Measurements from ENCODE around the gene GABRR1.

The GABRR1 gene

DNA sequence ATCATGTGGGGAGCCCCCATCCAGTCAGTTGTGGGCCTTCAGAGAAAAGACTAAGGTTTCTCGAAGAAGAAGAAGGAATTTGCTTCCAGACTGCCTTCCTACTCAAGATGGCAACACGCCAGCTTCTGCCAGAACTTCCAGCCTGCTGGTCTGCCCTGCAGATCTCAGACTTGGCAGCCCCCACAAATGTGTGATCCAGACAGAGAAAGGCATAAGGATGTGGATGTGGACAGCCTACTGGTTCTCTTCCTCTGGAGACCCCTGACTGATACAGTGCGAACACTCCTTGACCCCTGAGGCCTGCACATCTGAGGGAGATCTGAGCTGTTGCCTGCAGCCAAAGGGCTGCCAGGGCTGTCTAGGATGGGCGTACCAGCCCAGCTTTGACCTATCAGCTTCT is 8.6 kb downstream of the GABRR1 start:
- no peak for ATAC-seq
- TF ChIP-seq TOX (CRISPR knock-in tag; IDR thresholded peaks at IDR 0.05; ENCODE audit: borderline replicate concordance), result no peak
- no peak for TF ChIP-seq POU6F1 (CRISPR knock-in tag; IDR thresholded peaks at IDR 0.05; ENCODE audit: borderline replicate concordance, low read depth)
- no peak for TF ChIP-seq ZFP30 (CRISPR knock-in tag; IDR thresholded peaks at IDR 0.05)

GRCh38 chr6:89205819-89206218 is 11.3 kb downstream of the GABRR1 start:
- no peak for ATAC-seq
- TF ChIP-seq, protein P1, sequence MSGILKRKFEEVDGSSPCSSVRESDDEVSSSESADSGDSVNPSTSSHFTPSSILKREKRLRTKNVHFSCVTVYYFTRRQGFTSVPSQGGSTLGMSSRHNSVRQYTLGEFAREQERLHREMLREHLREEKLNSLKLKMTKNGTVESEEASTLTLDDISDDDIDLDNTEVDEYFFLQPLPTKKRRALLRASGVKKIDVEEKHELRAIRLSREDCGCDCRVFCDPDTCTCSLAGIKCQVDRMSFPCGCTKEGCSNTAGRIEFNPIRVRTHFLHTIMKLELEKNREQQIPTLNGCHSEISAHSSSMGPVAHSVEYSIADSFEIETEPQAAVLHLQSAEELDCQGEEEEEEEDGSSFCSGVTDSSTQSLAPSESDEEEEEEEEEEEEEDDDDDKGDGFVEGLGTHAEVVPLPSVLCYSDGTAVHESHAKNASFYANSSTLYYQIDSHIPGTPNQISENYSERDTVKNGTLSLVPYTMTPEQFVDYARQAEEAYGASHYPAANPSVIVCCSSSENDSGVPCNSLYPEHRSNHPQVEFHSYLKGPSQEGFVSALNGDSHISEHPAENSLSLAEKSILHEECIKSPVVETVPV (CRISPR knock-in tag; IDR thresholded peaks at IDR 0.05), result no peak
- TF ChIP-seq CREB5 (CRISPR knock-in tag; IDR thresholded peaks at IDR 0.05; ENCODE audit: low read depth), result no peak
- TF ChIP-seq GLIS3 (CRISPR knock-in tag; IDR thresholded peaks at IDR 0.05), result no peak
- TF ChIP-seq BACH2 (CRISPR knock-in tag; IDR thresholded peaks at IDR 0.05; ENCODE audit: borderline replicate concordance), result no peak
- no peak for TF ChIP-seq ZNF565 (CRISPR knock-in tag; conservative IDR thresholded peaks at IDR 0.05; ENCODE audit: low read depth)

- ATAC-seq, result no peak
- no peak for TF ChIP-seq TCF4 (CRISPR knock-in tag; IDR thresholded peaks at IDR 0.05; ENCODE audit: borderline replicate concordance)
- TF ChIP-seq ESRRG (CRISPR knock-in tag; IDR thresholded peaks at IDR 0.05), result no peak
- no peak for TF ChIP-seq BACH2 (CRISPR knock-in tag; IDR thresholded peaks at IDR 0.05; ENCODE audit: borderline replicate concordance)
- TF ChIP-seq ZNF565 (CRISPR knock-in tag; conservative IDR thresholded peaks at IDR 0.05; ENCODE audit: low read depth), result no peak
- no peak for TF ChIP-seq ISL1 (CRISPR knock-in tag; IDR thresholded peaks at IDR 0.05)
- no peak for TF ChIP-seq ZNF70 (CRISPR knock-in tag; IDR thresholded peaks at IDR 0.05)
- TF ChIP-seq POU6F1 (CRISPR knock-in tag; IDR thresholded peaks at IDR 0.05; ENCODE audit: borderline replicate concordance, low read depth), result no peak
- no peak for TF ChIP-seq CREB5 (CRISPR knock-in tag; IDR thresholded peaks at IDR 0.05; ENCODE audit: low read depth)
- TF ChIP-seq ARNTL (CRISPR knock-in tag; IDR thresholded peaks at IDR 0.05; ENCODE audit: borderline replicate concordance, low read depth), result no peak
- TF ChIP-seq PPARA (CRISPR knock-in tag; IDR thresholded peaks at IDR 0.05; ENCODE audit: borderline replicate concordance), result no peak
- TF ChIP-seq ZNF8 (CRISPR knock-in tag; IDR thresholded peaks at IDR 0.05), result no peak
- no peak for TF ChIP-seq TOX (CRISPR knock-in tag; IDR thresholded peaks at IDR 0.05; ENCODE audit: borderline replicate concordance)
- no peak for TF ChIP-seq GLIS3 (CRISPR knock-in tag; IDR thresholded peaks at IDR 0.05)
- TF ChIP-seq ZFP3 (CRISPR knock-in tag; IDR thresholded peaks at IDR 0.05), result no peak
- no peak for TF ChIP-seq ZFP30 (CRISPR knock-in tag; IDR thresholded peaks at IDR 0.05)
- no peak for TF ChIP-seq OSR1 (CRISPR knock-in tag; IDR thresholded peaks at IDR 0.05)
Measured at GRCh38 chr6:89204096-89204495, 13.1 kb downstream of the GABRR1 start.

DNA sequence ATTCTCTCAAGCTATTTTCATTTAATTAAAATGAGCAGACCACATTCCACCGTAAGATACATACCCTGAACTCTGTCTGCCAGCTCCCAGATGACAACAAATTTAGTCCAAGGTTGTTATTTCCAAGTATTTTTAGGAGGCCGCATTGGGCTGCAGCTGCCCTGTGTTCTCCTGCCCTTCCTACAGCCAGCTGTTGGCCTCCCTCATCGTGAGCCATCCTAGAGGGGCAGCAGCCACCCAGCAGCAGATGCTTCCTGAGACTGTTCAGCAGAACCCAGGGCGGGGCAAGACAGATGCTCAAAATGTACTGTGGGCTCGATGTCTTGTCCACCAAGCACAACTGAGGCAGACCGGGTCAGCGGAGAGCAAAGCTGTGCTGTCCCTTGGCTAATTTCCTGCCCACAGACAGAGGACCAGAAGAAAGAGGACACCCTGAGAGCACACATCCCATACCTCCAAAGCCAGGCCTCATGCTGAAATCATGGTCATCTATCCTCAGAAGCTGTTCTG is 16.4 kb downstream of the GABRR1 start:
- ATAC-seq, result no peak
- no peak for TF ChIP-seq TCF4 (CRISPR knock-in tag; IDR thresholded peaks at IDR 0.05; ENCODE audit: borderline replicate concordance)
- no peak for TF ChIP-seq SNAI2 (CRISPR knock-in tag; IDR thresholded peaks at IDR 0.05)
- no peak for TF ChIP-seq CREB5 (CRISPR knock-in tag; IDR thresholded peaks at IDR 0.05; ENCODE audit: low read depth)
- TF ChIP-seq, protein P2, sequence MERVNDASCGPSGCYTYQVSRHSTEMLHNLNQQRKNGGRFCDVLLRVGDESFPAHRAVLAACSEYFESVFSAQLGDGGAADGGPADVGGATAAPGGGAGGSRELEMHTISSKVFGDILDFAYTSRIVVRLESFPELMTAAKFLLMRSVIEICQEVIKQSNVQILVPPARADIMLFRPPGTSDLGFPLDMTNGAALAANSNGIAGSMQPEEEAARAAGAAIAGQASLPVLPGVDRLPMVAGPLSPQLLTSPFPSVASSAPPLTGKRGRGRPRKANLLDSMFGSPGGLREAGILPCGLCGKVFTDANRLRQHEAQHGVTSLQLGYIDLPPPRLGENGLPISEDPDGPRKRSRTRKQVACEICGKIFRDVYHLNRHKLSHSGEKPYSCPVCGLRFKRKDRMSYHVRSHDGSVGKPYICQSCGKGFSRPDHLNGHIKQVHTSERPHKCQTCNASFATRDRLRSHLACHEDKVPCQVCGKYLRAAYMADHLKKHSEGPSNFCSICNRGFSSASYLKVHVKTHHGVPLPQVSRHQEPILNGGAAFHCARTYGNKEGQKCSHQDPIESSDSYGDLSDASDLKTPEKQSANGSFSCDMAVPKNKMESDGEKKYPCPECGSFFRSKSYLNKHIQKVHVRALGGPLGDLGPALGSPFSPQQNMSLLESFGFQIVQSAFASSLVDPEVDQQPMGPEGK (CRISPR knock-in tag; IDR thresholded peaks at IDR 0.05; ENCODE audit: borderline replicate concordance), result no peak
- no peak for TF ChIP-seq ARNTL (CRISPR knock-in tag; IDR thresholded peaks at IDR 0.05; ENCODE audit: borderline replicate concordance, low read depth)
- TF ChIP-seq ZFP30 (CRISPR knock-in tag; IDR thresholded peaks at IDR 0.05), result no peak
- TF ChIP-seq ZFP3 (CRISPR knock-in tag; IDR thresholded peaks at IDR 0.05), result no peak
- no peak for TF ChIP-seq POU6F1 (CRISPR knock-in tag; IDR thresholded peaks at IDR 0.05; ENCODE audit: borderline replicate concordance, low read depth)
- no peak for TF ChIP-seq CSDC2 (CRISPR knock-in tag; IDR thresholded peaks at IDR 0.05)
- no peak for TF ChIP-seq ISL1 (CRISPR knock-in tag; IDR thresholded peaks at IDR 0.05)
- no peak for TF ChIP-seq RARB (CRISPR knock-in tag; IDR thresholded peaks at IDR 0.05)
- TF ChIP-seq ESRRG (CRISPR knock-in tag; IDR thresholded peaks at IDR 0.05), result no peak
- no peak for TF ChIP-seq ZNF8 (CRISPR knock-in tag; IDR thresholded peaks at IDR 0.05)
- no peak for TF ChIP-seq OSR1 (CRISPR knock-in tag; IDR thresholded peaks at IDR 0.05)
- no peak for TF ChIP-seq ZNF70 (CRISPR knock-in tag; IDR thresholded peaks at IDR 0.05)
- no peak for TF ChIP-seq BACH2 (CRISPR knock-in tag; IDR thresholded peaks at IDR 0.05; ENCODE audit: borderline replicate concordance)
- no peak for TF ChIP-seq PPARA (CRISPR knock-in tag; IDR thresholded peaks at IDR 0.05; ENCODE audit: borderline replicate concordance)
